Activated CD8-positive, alpha-beta T cell treated with anti-CD3 and anti-CD28 coated beads for 36 hours (primary cell): ENCODE results near the gene SCFD2. TPM values are rescaled to one million over a fixed set of nuclear protein-coding genes. Genes with fewer than 3 reads are reported as not detected.

ENCODE experiments used
- ATAC-seq: fragments of 200-7000 bp; cut with Tn5 transposase; one replicate; pipeline ENCODE4 v1.10.0; 2021; ENCODE audit warnings: mild to moderate bottlenecking, moderate library complexity
- CTCF ChIA-PET: fragments of 350-600 bp; sonication (Branson Sonifier 250); formaldehyde crosslinking; loops from one replicate; lab custom pipeline; 2021; ENCODE audit warnings: antibody characterized with exemption; lab: Charles Lee
- POLR2A ChIA-PET: fragments of 350-600 bp; sonication (Branson Sonifier 250); formaldehyde crosslinking; loops from one replicate; lab custom pipeline; 2021; ENCODE audit warnings: antibody characterized with exemption; lab: Charles Lee
- DNase-seq: peaks from one replicate; pipeline ENCODE4 v3.0.0-alpha.2; 2020
- H3K27ac Mint-ChIP-seq: one replicate; pipeline ENCODE4 v1.8.0; 2021; ENCODE audit warnings: mild to moderate bottlenecking, mixed read lengths
- H3K27me3 Mint-ChIP-seq: one replicate; pipeline ENCODE4 v1.8.0; 2021; ENCODE audit warnings: mixed read lengths
- H3K36me3 Mint-ChIP-seq: one replicate; pipeline ENCODE4 v1.8.0; 2021; ENCODE audit warnings: low read depth, mixed read lengths
- H3K4me1 Mint-ChIP-seq: one replicate; pipeline ENCODE4 v1.8.0; 2021; ENCODE audit warnings: low read depth, mixed read lengths
- H3K4me3 Mint-ChIP-seq: one replicate; pipeline ENCODE4 v1.8.0; 2021; ENCODE audit warnings: mild to moderate bottlenecking, moderate library complexity, mixed read lengths
- H3K9me3 Mint-ChIP-seq: one replicate; pipeline ENCODE4 v1.8.0; 2021; ENCODE audit warnings: mixed read lengths
- CTCF ChIP-seq: fragments of 200-600 bp; IDR thresholded peaks from one replicate; pipeline ENCODE4 v1.8.0; 2022; ENCODE audit warnings: antibody characterized with exemption, mild to moderate bottlenecking
- intact Hi-C: fragments of 100-400 bp; cut with micrococcal nuclease; formaldehyde crosslinking; loops from one replicate; pipeline ENCODE4 v1.10.0; 2022
- total RNA-seq, 2 experiments: library from RNA; stranded (reverse); gene quantifications; one replicate each; pipeline ENCODE4 v1.2.3, GENCODE V29; 2021

The SCFD2 gene
- total RNA-seq, 2 experiments from 2014 or later = 21.4 to 22.1 TPM

- no peaks in the 10 kb centered on the region for H3K4me1 Mint-ChIP-seq
- peaks cover 24% of the 10 kb centered on the region for H3K9me3 Mint-ChIP-seq
- no peaks in the 10 kb centered on the region for H3K27me3 Mint-ChIP-seq
- no peak overlapping the region for H3K27ac Mint-ChIP-seq
- no peak for ATAC-seq
- peaks cover 36% of the 10 kb centered on the region for H3K36me3 Mint-ChIP-seq
- H3K4me3 Mint-ChIP-seq = no peak overlapping the region
- POLR2A ChIA-PET = no interaction called here
- CTCF ChIA-PET = no interaction called here
- no peak for TF ChIP-seq CTCF
- DNase-seq = no peak
- intact Hi-C loops = no loop called here
Measured at GRCh38 chr4:53088152-53088551, 277.7 kb downstream of the SCFD2 start.

GRCh38 chr4:53076374-53076958 lies 289.4 kb downstream of the SCFD2 start:
- Mint-ChIP-seq H3K27me3 (no peaks in the 10 kb centered on the region), H3K4me1 (peaks cover 8% of the 10 kb centered on the region), H3K36me3 (peaks cover 3% of the 10 kb centered on the region), H3K9me3 (no peaks in the 10 kb centered on the region), H3K27ac (no peak overlapping the region), H3K4me3 (no peak overlapping the region)
- ATAC-seq = no peak
- POLR2A ChIA-PET = no interaction called here
- CTCF ChIA-PET = no interaction called here
- no peak for DNase-seq
- TF ChIP-seq CTCF = no peak
- intact Hi-C loops = no loop called here

GRCh38 chr4:53075162-53075785 lies 290.6 kb downstream of the SCFD2 start:
- peaks cover 4% of the 10 kb centered on the region for H3K9me3 Mint-ChIP-seq
- DNase-seq = no peak
- ATAC-seq = no peak
- peaks cover 8% of the 10 kb centered on the region for H3K4me1 Mint-ChIP-seq
- TF ChIP-seq CTCF = no peak
- POLR2A ChIA-PET = no interaction called here
- no peak overlapping the region for H3K27ac Mint-ChIP-seq
- H3K4me3 Mint-ChIP-seq = no peak overlapping the region
- CTCF ChIA-PET = no interaction called here
- H3K36me3 Mint-ChIP-seq = peaks cover 7% of the 10 kb centered on the region
- no peaks in the 10 kb centered on the region for H3K27me3 Mint-ChIP-seq
- intact Hi-C loops = no loop called here

- Mint-ChIP-seq H3K27ac (no peak overlapping the region), H3K4me1 (no peaks in the 10 kb centered on the region), H3K9me3 (peaks cover 24% of the 10 kb centered on the region), H3K36me3 (peaks cover 21% of the 10 kb centered on the region), H3K4me3 (no peak overlapping the region), H3K27me3 (no peaks in the 10 kb centered on the region)
- ChIA-PET CTCF (no interaction called here), POLR2A (no interaction called here)
- no peak for TF ChIP-seq CTCF
- intact Hi-C loops = no loop called here
- ATAC-seq (no peak), DNase-seq (no peak)
Measured at GRCh38 chr4:53068755-53069330, 297.0 kb downstream of the SCFD2 start.

- intact Hi-C loops = no loop called here
- peaks cover 24% of the 10 kb centered on the region for H3K9me3 Mint-ChIP-seq
- H3K4me1 Mint-ChIP-seq = no peaks in the 10 kb centered on the region
Measured at GRCh38 chr4:53067125-53067802, 298.6 kb downstream of the SCFD2 start.

More at GRCh38 chr4:53067125-53067802, 298.6 kb downstream of the SCFD2 start:
- Mint-ChIP-seq H3K27ac (no peak overlapping the region), H3K4me3 (no peak overlapping the region), H3K27me3 (no peaks in the 10 kb centered on the region), H3K36me3 (peaks cover 21% of the 10 kb centered on the region)
- DNase-seq = no peak
- ATAC-seq = no peak
- ChIA-PET POLR2A (no interaction called here), CTCF (no interaction called here)
- no peak for TF ChIP-seq CTCF
